Effector CD8-positive, alpha-beta T cell (primary cell): Measurements from ENCODE around the gene SCAPER.
"Not testable (repeated sequence)": the region's sequence is repeated elsewhere in the genome, so short reads cannot be mapped to it uniquely, and the experiment has no call there.

ENCODE experiments used
- DNase-seq: peaks from one replicate; lab custom pipeline; 2025; lab: John Stamatoyannopoulos, UW

The SCAPER gene

GRCh38 chr15:76905855-76906254 lies 715 bp upstream of the SCAPER start:
- no peak for DNase-seq

DNA sequence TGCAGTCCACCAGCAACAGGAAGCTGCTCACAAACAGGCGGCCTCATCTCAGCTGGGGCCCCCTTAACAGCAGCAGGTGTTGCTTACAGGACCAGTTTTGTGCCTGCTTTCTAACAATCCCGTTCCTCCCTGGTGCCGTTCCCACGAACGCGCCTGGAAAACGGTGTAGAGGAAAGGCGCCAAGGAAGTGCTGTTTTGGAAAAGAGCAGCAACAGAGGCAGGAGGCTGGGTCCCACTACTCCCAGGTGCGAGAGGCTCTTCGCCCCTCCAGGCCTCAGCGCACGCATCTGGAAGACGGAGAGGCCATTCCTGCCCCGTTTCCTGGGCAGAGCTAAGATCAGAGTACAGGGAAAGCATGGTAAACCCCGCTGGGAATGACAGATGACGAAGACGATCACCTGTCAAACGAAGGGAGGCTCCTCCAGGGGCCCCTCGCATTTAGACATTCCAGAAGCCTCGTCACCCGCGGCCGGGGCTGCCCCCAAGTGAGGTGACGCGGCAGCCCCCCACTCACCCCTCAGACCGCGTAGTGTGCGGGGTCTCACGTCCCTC lies 603 bp downstream of the SCAPER start:
- peak; percentile 42 for DNase-seq

DNA sequence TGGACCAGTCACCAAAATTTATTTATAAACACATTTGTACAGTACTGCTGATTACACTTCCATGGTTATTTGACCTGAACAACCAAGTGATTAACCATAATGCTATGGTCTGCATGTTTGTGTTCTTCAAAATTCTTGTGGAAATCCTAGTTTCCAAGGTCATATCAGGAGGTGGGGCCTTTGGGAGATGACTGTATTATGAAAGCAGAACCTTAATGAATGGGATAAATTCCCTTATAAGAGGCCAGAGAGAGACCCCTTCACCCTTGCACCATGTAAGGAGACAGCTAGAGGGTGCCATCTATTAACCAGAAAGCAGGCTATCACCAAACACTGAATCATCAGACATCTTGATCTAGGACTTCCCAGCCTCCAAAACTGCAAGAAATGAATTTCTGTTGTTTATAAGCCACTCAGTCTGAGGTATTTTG lies 1.9 kb downstream of the SCAPER start:
- no peak for DNase-seq

- DNase-seq, result no peak
Observed at GRCh38 chr15:76901965-76902364, 3.2 kb downstream of the SCAPER start.

DNA sequence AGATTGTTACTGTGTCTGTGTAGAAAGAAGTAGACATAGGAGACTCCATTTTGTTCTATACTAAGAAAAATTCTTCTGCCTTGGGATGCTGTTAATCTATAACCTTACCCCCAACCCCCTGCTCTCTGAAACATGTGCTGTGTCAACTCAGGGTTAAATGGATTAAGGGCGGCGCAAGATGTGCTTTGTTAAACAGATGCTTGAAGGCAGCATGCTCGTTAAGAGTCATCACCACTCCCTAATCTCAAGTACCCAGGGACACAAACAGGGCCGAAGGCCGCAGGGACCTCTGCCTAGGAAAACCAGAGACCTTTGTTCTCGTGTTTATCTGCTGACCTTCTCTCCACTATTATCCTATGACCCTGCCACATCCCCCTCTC lies 5.2 kb downstream of the SCAPER start:
- not testable (repeated sequence) for DNase-seq

GRCh38 chr15:76899176-76899930 lies 5.8 kb downstream of the SCAPER start:
- DNase-seq, result not testable (repeated sequence)

DNA sequence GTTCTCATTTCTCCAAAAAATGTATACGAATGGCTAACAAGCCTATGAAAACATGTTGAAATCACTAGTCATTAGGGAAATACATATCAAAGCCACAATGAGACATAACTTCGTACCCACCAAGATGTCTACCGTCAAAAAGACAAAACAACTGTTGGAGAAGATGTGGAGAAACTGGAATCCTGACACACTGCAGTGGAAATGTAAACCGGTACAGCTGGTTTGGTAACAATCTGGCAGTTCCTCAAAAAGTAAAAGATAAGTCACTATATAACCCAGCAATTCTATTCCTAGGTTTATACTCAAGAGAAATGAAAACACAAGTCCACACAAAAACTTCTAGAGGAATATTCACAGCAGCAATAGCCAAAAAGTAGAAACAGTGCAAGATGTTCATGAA lies 7.0 kb downstream of the SCAPER start:
- DNase-seq, result no peak

- no peak for DNase-seq
Observed at GRCh38 chr15:76894174-76894573, 11.0 kb downstream of the SCAPER start.

- DNase-seq, result not testable (repeated sequence)
Observed at GRCh38 chr15:76892836-76893235, 12.3 kb downstream of the SCAPER start.

DNA sequence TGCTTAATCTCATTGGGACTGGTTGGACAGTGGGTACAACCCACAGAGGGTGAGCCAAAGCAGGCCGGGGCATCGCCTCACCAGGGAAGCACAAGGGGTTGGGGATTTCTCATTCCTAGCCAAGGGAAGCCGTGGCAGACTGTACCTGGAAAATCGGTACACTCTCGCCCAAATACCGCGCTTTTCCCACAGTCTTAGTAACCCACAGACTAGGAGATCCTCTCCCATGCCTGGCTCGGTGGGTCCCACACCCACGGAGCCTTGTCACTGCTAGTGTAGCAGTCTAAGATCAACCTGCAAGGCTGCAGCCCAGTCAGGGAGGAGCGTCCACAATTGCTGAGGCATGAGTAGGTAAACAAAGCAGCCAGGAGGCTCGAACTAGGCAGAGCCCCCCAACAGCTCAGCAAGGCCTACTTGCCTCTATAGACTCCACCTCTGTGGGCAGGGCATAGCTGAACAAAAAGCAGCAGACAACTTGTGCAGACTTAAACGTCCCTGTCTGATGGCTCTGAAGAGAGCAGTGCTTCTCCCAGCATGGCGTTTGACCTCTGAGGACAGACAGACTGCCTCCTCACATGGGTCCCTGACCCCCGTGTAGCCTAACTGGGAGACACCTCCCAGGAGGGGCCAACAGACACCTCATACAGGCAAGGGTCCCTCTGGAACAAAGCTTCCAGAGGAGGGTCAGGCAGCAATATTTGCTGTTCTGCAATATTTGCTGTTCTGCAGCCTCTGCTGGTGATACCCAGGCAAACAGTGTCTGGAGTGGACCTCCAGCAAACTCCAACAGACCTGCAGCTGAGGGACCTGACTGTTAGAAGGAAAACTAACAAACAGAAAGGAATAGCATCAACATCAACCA lies 17.6 kb downstream of the SCAPER start:
- DNase-seq, result not testable (repeated sequence)

DNA sequence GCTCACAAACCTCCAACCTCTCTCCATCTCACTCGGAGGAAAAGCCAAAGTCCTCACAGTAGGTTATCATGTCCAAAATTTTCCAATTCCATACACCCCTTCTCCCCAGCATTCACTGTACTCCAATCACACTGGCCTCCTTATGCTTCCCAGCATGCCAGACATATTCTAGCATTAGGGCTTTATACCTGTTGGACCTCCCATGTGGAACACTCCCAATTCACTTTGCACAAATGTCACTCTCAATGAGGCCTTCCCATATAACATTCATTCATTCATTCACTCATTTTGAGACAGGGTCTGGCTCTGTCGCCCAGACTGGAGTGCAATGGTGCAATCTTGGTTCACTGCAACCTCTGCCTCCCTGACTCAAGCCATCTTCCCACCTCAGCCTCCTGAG lies 19.9 kb downstream of the SCAPER start:
- DNase-seq, result no peak

DNA sequence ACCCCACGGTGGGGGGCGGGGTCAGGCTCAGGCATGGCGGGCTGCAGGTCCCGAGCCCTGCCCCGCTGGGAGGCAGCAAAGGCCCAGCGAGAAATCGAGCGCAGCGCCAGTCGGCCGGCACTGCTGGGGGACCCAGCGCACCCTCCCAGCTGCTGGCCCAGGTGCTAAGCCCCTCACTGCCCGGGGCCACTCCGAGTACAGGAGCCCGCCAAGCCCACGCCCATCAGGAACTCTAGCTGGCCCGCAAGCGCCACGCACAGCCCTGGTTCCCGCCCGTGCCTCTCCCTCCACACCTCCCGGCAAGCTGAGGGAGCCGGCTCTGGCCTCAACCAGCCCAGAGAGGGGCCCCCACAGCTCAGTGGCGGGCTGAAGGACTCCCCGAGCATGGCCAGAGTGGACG lies 29.2 kb downstream of the SCAPER start:
- no peak for DNase-seq

GRCh38 chr15:76873066-76873465 lies 32.1 kb downstream of the SCAPER start:
- DNase-seq, result not testable (repeated sequence)

DNA sequence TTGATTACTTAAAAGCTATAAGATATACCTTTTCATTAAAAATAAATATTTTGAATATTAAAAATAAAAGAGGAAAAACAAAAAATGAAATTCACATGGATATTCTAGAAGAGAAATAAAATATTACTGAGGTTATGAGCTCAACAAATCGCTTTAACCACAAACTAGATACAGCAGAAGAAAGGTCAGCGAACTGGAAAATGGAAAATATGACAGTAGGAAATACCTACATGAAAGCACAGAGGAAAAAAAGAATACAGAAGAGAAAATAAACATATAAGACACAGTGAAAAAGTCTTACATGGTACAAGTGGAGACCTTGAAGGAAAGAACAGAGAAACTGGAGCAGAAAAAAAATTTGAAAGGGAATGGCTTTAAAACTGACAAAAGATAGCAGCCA lies 33.2 kb downstream of the SCAPER start:
- DNase-seq, result no peak

DNA sequence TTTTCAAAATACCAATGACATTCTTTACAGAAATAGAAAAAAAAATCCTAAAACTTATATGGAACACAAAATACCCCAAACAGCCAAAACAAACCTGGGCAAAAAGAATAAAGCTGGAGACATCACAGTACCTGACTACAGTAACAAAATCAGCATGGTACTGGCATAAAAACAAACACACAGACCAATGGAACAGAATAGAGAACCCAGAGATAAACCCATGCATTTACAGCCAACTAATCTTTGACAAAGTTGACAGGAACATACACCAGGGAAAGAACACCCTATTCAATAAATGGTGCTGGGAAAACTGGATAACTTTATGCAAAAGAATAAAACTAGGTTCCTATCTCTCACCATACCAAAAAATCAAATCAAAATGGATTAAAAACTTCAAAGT lies 36.4 kb downstream of the SCAPER start:
- no peak for DNase-seq

DNA sequence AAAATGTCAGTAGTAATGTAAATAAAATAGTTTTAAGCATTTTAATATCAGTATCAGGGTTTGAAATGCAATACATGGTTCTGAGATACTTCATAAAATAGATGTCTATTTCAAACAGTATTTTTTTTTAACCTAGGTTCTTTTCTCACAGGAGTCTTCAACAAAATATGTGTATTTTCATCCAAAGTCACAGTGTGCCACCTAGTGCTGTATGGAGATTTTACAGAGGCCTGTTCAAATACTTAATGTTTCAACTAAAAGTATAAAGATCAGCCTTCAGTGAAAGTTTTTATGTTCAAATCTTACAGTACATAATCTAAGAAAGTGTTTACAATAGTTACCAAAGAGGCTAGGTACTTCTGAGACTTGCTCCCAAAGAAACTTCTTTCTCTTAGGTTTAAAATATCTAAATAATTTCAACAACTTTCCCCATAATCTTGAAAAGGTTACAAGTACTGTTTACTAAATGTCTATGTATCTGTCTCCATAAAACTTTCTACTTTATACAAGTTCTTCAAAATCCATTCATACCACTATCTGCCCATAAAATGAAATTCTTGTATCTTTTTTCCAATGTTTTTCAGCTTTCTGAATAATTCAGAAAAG lies 38.3 kb downstream of the SCAPER start:
- no peak for DNase-seq

DNA sequence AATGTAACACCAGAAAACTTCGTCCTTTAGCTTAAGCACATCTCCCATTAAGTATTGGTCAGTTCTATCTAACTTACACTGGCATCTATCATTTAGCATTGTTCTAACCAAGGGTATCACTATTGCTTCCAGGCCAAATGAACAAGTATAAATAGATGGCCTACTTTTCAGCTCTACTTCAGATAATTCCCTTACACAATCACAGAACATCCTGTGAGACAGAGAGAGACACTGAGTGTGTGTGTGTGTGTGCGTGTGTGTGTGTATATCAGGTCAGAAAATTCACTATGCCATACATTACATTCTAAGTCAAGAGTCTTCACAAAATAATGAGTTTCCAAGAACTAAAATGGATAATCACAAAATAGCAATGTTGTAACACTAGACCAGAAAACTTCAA lies 39.1 kb downstream of the SCAPER start:
- no peak for DNase-seq

GRCh38 chr15:76865548-76865991 lies 39.6 kb downstream of the SCAPER start:
- DNase-seq, result no peak

DNA sequence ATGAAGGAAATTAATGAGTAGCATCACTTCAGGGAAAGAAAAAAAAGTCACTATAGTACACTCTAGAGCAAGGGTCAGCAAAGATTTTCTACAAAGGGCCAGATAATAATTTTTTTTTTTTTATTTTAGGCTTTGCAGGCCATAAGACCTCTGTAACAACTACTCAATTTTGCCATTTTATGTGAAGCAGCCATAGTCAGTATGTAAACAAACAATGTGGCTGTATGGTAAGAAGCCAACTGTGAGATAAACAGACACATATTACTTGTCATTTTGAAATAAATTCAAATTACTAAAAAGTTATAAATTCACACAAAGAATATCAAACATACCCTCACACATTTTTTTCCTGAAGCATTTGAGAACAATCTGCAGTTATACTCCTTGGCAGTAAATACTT lies 40.6 kb downstream of the SCAPER start:
- DNase-seq, result no peak

GRCh38 chr15:76863693-76864092 lies 41.4 kb downstream of the SCAPER start:
- no peak for DNase-seq

GRCh38 chr15:76863123-76863522 lies 42.0 kb downstream of the SCAPER start:
- DNase-seq, result no peak

GRCh38 chr15:76861815-76862397 lies 43.2 kb downstream of the SCAPER start:
- no peak for DNase-seq
